Measurements from ENCODE around the gene SNCAIP. TPM values are rescaled to one million over a fixed set of nuclear protein-coding genes. Genes with fewer than 3 reads are reported as not detected.

SNCAIP gene
- total RNA-seq, 1 donor from 2014 or later: 1.7 TPM

- no peak for DNase-seq
- intact Hi-C loops (cut with micrococcal nuclease): no loop called here
Measured at GRCh38 chr5:122390154-122390553, 78.1 kb downstream of the SNCAIP start.

DNA sequence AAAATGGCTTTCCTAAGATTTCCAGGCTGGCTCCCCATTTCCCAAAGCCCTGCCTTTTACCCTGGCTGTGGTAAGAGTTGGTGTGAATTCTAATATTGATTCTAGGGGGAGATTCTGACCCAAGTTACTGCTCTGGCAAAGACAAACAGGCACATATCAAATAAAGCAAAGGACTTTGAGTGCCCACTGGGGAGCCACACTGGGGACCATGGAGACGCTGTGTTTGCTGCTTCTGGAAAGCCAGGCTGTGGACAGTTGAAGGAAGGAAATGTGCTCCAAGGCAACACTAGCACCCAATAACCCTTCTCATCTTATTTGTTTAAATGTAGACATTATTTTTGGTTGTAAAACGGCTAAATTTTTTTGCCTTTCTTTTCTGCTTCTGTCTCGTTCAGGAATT lies 78.7 kb downstream of the SNCAIP start:
- ATAC-seq (no peak), DNase-seq (no peak)
- intact Hi-C loops (cut with micrococcal nuclease): no loop called here

More at GRCh38 chr5:122390154-122390553, 78.1 kb downstream of the SNCAIP start:
- no peak for ATAC-seq

DNA sequence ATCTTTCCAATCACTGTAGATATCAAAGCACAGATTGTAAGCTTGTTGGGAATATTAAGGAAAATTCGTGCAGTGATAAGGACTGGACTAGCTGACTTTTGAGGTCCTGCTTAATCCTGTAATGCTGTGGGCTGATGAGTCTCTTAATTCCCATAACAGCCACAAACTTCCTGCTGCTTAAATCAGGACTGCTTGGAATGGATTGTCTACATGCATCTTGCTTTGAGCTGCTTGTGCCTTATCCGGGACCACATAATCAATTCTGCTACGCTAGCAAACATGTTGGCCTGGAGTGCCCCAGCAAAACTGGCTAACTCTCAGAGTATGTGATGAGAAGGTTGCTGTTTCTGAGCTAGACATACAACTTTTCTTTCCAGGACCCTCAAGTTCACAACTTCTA lies 79.6 kb downstream of the SNCAIP start:
- ATAC-seq (no peak), DNase-seq (no peak)
- intact Hi-C loops (cut with micrococcal nuclease): no loop called here

DNA sequence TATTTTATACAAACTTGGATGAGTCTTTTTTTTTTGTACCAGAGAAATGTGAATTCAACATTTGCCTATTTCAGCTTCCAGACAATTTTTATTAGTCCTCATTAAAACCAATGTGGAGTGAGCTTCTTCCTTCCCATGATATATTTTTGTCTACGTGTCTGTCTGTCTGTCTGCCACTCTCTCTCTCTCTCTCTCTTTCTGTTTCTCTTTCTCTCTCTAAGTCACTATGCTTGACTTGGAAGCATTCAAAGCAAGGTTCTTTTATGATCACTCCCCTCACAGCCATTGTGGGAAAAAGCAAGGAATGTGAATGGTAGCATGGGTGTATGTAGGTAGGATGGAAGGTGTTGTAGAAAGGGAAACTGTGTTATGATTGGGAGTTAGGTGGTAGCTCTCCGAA lies 80.2 kb downstream of the SNCAIP start:
- intact Hi-C loops (cut with micrococcal nuclease): no loop called here
- no peak for ATAC-seq
- no peak for DNase-seq

- intact Hi-C loops (cut with micrococcal nuclease): no loop called here
- DNase-seq (no peak), ATAC-seq (no peak)
Measured at GRCh38 chr5:122392824-122393223, 80.8 kb downstream of the SNCAIP start.

DNA sequence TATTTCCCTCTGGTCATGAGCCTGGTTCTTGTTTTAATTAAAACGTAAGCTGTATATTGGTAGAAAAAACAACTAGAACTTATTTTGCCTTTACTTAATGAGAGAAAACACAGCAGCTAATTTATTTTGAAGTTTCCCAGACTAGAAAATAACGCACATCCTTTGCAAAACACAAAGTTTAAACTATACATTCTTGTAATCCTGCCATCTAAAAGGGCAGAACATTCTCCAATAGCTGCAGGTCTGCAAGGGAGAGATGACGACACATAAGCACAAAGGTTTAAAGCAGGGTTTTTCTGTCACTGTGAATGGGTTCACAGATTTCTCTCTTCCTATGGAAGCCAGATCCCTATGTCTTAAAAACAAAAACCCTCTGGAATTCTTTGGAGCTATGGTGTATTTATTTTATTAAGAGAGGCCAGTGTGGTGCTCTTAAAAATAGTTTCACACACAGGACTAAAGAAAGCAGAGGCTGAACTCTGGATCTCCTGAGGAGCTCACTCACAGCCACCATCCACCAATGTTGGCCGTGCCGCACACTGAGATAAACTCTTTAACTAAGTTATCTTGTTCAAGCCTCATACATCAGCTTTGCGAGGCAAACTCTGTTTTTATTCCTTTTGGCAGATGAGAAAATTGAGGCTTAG lies 82.4 kb downstream of the SNCAIP start:
- intact Hi-C loops (cut with micrococcal nuclease): no loop called here
- DNase-seq (no peak), ATAC-seq (no peak)

DNA sequence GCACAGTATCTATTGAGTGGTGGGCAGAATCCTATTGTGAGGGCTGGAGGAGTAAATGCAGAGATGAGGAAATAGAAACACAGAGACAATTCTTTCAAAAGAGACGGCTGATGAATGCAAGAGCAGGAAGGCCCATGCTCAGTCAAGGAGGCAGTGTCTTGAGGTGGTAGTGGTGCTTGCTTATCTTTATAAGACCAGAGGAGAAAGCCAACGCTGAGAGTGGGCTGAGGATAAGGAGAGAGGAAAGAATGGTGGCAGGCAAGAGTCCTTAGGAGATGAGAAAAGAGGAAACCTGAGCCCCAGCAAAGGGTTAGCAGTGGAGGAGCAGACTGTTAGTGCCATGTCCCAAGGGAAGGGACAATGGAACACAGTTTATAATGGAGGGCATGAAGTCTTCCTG lies 86.0 kb downstream of the SNCAIP start:
- intact Hi-C loops (cut with micrococcal nuclease): no loop called here
- ATAC-seq (no peak), DNase-seq (no peak)

DNA sequence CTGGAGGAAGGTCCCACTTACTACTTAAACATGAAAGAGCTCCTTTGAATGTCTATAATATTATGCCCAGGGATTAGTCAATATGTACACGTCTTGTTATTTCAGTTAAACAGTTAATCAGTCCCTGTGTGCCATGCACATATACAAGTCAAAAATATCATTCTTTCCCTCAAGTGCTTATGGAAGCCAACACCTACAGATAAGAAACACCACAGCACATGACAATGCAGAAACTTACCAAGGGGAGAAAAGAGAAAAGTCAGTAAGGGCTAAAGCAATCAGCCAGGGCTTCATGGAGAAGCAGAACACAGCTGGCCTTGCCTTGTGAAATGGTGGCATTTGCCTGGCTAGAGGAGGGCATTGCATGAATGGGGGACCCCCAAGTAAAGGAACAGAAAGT lies 88.3 kb downstream of the SNCAIP start:
- intact Hi-C loops (cut with micrococcal nuclease): no loop called here
- ATAC-seq: no peak

GRCh38 chr5:122400938-122401337 lies 88.9 kb downstream of the SNCAIP start:
- DNase-seq (no peak), ATAC-seq (no peak)
- intact Hi-C loops (cut with micrococcal nuclease): no loop called here

More for the DNA sequence above, 88.3 kb downstream of the SNCAIP start:
- DNase-seq: no peak

- DNase-seq (no peak), ATAC-seq (no peak)
- intact Hi-C loops (cut with micrococcal nuclease): no loop called here
Measured at GRCh38 chr5:122401976-122402725, 90.1 kb downstream of the SNCAIP start.

DNA sequence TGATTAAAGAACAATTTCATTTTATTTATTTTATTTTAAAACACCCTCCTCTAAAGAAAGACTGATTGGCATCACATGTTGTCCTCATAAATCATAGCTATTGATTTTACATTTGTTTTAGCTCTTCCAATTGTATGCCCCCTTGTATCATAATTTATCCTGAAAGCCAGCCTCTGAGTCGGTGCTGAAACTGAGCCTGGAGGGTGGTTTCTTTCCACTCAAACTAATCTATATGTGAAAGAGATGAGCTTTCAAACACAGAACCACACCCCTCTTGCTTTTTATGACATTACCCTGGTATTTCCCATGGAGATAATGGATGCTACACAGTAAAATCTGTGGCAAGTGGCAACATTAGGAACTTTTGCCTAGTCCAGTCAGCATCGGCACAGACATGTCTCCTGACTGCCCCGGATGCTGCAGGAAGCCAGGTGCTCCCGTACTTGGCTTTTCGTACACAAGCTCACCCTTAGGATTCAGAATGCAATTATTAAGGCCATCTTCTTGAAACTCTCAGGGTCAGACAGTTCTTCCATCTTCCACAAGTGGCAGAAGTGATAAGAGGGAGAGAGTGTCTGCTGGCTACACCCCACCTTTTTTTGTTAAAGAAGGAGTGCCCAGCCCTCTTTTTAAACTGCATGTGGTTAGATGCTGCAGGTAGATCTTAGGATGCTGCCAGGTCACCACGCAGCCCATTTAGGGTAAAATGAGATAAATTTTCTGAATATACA lies 91.1 kb downstream of the SNCAIP start:
- no peak for DNase-seq
- intact Hi-C loops (cut with micrococcal nuclease): no loop called here
- ATAC-seq: no peak

GRCh38 chr5:122404018-122404417 lies 92.0 kb downstream of the SNCAIP start:
- no peak for ATAC-seq
- intact Hi-C loops (cut with micrococcal nuclease): no loop called here

GRCh38 chr5:122404653-122405362 lies 92.8 kb downstream of the SNCAIP start:
- ATAC-seq (no peak), DNase-seq (no peak)
- intact Hi-C loops (cut with micrococcal nuclease): no loop called here

More at GRCh38 chr5:122404018-122404417, 92.0 kb downstream of the SNCAIP start:
- no peak for DNase-seq

- intact Hi-C loops (cut with micrococcal nuclease): no loop called here
- DNase-seq (no peak), ATAC-seq (no peak)
Measured at GRCh38 chr5:122405751-122406150, 93.7 kb downstream of the SNCAIP start.

DNA sequence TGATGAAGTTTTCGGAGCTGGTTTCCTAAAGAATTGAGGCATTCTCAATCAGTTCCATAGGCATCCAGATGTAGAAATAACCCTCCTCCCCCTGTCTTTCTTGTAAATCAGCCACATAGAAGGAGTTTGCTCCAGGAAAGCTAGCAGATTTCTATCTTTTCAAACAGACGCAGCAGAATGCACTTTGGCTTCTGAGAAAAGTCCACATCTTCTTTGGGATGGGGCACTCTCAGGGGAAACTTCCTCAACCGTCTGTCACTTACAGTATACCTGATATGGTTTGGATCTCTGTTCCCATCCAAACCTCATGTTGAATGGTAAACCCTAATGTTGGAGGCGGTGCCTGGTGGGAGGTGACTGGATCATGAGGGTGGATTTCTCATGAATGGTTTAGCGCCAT lies 94.1 kb downstream of the SNCAIP start:
- intact Hi-C loops (cut with micrococcal nuclease): no loop called here
- DNase-seq (no peak), ATAC-seq (no peak)

DNA sequence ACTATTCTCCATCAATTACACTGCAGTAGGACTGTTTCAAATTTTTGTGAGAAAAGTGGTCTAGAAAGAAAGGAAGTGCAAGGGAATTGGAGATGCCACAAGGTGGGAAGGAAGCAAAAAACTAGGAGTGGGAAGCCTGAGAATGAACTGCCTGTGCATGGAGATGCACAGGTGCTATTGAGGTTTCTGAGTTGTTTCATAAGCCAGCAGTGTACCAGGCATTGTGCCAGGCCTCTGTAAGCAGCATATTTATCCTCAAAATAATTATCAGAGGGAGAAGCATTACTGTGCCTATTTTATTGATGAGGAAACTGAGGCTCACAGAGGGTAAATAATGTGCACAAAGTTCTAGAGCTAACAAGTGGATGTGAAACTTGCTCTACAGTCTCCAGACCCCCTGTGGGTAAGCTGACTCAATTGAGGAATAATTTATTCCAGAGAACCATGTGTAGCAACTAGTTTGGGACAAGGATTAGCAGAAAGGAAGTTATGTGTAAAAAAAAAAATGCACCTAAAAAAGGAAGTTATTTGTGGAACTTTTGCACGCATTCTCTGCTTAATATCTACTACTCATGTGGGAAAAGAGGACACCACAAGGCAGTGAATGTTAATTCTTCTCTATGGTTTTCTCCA lies 96.7 kb downstream of the SNCAIP start:
- ATAC-seq: no peak
- intact Hi-C loops (cut with micrococcal nuclease): no loop called here
- no peak for DNase-seq

GRCh38 chr5:122412966-122413365 lies 100.9 kb downstream of the SNCAIP start:
- intact Hi-C loops (cut with micrococcal nuclease): loop anchor here (5.0 kb wide), 1 partner anchor 211 kb away; no protein-coding TSS in a partner anchor
- no peak for ATAC-seq

GRCh38 chr5:122413722-122414121 lies 101.7 kb downstream of the SNCAIP start:
- no peak for ATAC-seq
- intact Hi-C loops (cut with micrococcal nuclease): loop anchor here (5.0 kb wide), 1 partner anchor 211 kb away; no protein-coding TSS in a partner anchor
- no peak for DNase-seq

More at GRCh38 chr5:122412966-122413365, 100.9 kb downstream of the SNCAIP start:
- no peak for DNase-seq

Data from left ventricle myocardium superior (tissue), 1 donor.